ES-I3 (cell line): Measurements from ENCODE around the gene SCAP.

Experiments used
- H3K36me3 ChIP-seq: 2 replicates; pipeline ENCODE4 v1.6.1; 2013; ENCODE audit warnings: mild to moderate bottlenecking, low read length, control low read depth, moderate library complexity; ENCODE audit not compliant: insufficient read depth
- H3K4me1 ChIP-seq: 2 replicates; pipeline ENCODE4 v1.6.1; 2013; ENCODE audit warnings: mild to moderate bottlenecking, control low read depth, low read length; ENCODE audit not compliant: insufficient read depth
- H3K9ac ChIP-seq: 2 replicates; pipeline ENCODE4 v1.6.1; 2013; ENCODE audit warnings: low read depth, mild to moderate bottlenecking, low read length, moderate library complexity
- H3K9me3 ChIP-seq: 2 replicates; pipeline ENCODE4 v1.6.1; 2013; ENCODE audit warnings: mild to moderate bottlenecking, low read length, moderate library complexity; ENCODE audit not compliant: control insufficient read depth, insufficient read depth

SCAP gene

DNA sequence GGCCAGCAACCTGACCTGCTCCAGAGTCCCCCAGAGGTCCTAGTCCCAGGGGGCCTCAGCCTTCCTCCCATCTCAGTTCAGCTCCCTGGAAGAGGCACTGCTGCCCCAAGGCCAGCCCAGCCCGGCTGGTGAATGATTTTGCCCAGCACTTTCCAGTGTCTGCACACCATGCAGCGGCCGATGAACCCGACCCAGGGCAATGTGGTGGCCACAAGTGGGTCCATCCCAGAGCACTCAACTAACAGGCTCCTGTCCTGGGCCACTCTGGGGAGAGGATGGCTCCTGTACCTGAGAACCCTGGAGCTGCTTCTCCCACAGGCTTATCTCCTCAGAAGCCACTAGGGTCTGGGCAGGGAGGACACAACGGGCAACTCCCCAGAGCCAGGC, 55.7 kb downstream of the SCAP start:
- H3K9me3 ChIP-seq = no peaks in the 10 kb centered on the region
- H3K9ac ChIP-seq = no peak overlapping the region
- H3K4me1 ChIP-seq = 0 out of 2 replicates have a peak, but pooled peaks cover 3% of the 10 kb centered on the region
- H3K36me3 ChIP-seq = no peaks in the 10 kb centered on the region; the same call in 1 of the 2 replicates

DNA sequence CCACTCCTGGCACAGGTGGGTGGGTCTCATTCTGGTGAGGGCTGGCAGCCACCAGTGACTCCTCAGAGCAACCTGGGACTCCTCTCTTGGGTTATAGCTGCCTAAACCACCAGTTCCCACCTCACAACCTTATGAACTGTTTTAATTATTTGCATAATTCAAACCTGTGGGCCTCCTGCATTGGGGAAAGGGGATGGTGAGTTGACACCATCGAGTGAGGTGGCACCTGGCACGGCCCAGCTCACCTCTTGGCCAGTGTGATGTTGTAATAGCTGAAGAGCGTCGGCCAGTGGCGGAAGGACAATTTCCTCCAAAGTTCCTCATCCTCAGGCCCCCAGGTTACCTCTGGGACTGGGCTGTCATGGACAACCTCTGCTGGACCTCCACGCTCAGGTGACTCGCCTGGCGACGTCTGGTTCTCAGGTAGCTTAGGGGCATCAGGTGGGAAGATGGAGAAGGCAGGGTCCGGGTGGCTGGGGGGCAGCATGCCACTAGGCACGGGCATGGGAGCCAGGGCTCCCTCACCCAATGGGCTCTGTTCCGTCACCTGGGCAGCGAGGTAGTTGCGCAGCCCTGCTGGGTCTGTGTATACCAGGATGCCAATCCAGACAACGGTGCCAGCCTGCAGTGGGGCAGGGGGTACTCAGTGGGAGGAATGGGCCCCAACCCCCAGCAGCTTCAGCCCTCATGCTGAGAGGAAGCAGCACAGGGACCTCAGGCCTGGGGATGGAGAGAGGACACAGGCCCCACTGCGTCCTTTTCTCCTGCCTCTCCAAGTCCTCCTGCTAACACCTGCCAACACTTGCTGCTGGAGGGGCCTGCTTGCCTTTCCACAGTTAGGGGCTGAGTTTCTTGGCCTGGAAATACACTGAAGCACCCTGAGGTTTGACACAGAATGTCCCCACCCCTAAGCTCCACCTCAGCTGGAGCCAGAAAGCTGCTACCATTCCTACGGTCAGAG, 56.4 kb downstream of the SCAP start:
- H3K4me1 ChIP-seq = 0 out of 2 replicates have a peak, but pooled peaks cover 3% of the 10 kb centered on the region
- no peaks in the 10 kb centered on the region for H3K9me3 ChIP-seq
- no peaks in the 10 kb centered on the region; the same call in 1 of the 2 replicates for H3K36me3 ChIP-seq
- no peak overlapping the region for H3K9ac ChIP-seq

DNA sequence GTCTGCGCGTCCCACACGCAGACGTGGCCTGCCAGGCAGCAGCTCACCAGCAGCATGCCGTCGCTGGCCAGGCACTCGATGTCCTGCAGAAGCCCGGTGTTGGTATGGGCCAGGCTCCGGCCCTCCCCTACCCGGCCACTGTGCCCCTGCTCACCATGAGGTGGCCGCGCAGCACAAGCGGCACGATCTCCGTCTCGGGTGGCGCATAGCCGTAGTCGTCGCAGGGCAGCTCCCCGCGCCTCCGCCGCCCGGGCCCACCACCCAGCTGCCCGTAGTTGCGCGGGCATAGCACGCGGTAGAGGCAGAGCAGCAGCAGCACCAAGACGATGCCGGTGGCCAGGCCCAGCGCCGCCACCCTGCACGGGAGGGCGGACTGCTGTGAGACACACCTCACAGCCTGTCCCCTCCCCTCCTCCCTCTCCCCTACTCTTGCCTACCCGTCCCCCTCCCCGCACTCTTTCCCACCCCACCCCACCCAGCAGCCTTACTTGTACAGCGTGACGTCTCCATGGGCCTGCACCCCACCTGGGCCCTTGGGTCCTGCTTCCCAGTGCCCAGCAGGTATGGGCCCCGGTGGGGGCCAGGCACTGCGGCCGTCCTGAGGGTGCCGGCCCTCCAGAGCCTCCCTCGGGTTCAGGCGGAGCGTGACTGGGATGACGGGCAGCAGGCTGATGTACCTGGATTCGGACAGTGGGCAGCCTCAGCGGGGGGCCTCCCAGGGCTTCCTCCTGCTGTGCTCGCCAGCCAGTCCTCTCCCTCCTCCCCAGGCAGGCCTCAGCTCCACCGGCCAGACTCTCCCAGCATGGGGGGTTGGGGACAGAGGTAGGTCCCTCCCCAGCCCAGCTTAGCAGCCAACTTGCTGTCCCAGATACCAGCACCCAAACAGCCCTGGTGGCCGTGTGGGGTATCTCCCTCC, 57.3 kb downstream of the SCAP start:
- H3K4me1 ChIP-seq = 0 out of 2 replicates have a peak, but pooled peaks cover 3% of the 10 kb centered on the region
- no peak overlapping the region for H3K9ac ChIP-seq
- peaks cover 6% of the 10 kb centered on the region for H3K36me3 ChIP-seq
- no peaks in the 10 kb centered on the region for H3K9me3 ChIP-seq

DNA sequence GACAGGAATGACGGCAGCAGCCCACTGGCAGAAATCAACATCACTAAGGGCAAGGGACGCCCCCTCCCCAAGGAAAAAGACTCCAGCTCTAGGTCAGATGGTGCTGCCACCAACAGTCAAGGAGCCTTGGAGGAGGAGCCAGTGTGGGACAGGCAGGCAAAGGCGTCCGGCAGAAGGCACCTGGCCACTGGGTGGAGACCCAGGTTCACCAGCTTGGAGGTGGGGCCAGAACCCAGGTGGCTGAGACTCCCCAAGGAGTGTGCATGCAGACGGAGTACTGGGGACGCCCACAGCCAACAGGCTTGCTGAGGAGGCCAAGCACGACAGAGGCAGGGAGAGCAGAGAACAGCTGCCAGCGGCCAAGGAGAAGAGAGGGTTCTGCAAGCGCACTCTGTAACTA, 59.7 kb downstream of the SCAP start:
- Histone ChIP-seq H3K36me3 (peaks cover 6% of the 10 kb centered on the region), H3K9ac (no peak overlapping the region), H3K9me3 (no peaks in the 10 kb centered on the region), H3K4me1 (no peaks in the 10 kb centered on the region)

DNA sequence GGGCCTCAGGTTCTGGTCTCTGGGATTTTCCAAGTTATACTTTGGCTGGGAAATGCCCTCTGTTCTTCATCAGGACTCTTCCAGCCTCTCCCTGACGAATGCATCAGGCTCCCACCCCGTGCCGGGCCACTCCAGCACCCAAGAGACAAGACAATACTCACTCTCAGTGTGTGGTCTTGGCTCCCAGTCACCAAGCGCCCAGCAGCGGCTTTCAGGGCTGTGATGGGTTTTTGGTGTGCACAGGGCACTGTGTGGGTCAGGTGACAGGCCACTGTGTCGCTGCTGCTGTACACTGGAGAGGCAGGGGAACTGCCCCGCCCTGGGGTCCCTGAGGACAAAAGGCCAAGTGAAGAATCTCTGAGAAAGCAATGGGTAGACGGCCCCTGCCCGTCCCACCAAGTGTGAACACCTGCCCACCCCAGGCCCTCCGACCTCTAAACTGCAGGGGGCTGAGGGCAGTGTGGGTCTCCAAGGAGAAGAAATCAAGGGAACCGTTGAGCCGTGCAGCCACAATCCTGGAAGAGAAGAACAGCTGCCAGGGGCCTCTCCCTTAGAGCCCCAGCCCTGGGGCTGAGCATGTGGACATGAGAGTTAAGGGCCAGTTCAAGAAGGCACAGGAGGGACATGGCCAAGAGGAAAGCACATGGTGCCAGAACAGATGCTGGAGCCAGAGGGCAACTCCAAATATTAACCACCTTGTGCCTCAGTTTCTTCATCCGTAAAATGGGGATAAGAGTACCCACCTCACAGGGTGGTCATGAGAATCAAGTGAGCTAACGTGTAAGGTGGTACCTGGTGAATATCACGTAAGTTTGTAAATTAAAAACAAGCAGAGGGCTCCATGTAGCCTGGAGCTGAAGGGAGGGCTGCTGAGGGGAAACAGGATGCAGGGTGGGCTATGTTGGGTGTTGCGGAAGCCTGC, 60.8 kb downstream of the SCAP start:
- peaks cover 6% of the 10 kb centered on the region for H3K36me3 ChIP-seq
- no peaks in the 10 kb centered on the region for H3K9me3 ChIP-seq
- no peaks in the 10 kb centered on the region for H3K4me1 ChIP-seq
- H3K9ac ChIP-seq = no peak overlapping the region

DNA sequence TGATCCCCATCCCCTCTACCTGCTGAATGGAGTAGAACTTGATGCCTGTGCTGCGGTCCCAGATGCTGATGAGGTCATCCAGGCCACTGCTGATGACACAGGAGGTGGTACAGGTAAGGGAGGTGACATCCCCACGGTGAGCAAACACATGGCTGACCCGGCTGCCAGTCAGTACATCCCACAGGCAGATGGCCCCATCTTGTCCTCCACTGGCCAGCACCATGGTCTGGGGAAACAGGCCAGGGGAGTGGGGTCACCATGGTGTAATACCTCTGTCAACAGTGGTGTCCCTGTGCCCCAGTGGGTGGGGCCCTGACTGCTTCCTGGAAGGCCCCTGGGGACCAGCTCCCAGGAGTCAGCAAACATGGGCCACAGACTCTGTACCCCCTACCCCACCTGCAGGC, 61.6 kb downstream of the SCAP start:
- Histone ChIP-seq H3K9ac (no peak overlapping the region), H3K36me3 (peaks cover 6% of the 10 kb centered on the region), H3K4me1 (no peaks in the 10 kb centered on the region), H3K9me3 (no peaks in the 10 kb centered on the region)

DNA sequence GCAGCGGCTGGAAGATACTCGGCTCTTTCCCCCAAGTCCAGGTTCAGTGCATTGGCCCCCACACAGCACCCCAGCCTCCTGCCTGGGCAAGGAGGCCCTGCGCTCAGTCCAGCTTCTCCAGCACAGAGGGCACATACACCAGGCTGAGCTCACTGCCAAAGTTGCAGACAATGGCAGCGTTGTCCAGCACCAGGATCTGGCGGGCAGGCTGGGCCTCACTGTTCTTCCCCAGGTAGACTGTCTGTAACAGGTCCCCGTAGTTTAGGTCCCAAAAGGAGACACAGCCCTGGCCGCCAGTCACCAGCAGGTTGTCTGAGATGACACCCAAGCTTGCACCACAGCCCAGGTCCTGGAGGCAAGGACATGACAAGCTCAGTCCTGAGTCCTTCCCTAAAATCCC, 62.0 kb downstream of the SCAP start:
- H3K4me1 ChIP-seq = no peaks in the 10 kb centered on the region
- no peak overlapping the region for H3K9ac ChIP-seq
- peaks cover 6% of the 10 kb centered on the region for H3K36me3 ChIP-seq

DNA sequence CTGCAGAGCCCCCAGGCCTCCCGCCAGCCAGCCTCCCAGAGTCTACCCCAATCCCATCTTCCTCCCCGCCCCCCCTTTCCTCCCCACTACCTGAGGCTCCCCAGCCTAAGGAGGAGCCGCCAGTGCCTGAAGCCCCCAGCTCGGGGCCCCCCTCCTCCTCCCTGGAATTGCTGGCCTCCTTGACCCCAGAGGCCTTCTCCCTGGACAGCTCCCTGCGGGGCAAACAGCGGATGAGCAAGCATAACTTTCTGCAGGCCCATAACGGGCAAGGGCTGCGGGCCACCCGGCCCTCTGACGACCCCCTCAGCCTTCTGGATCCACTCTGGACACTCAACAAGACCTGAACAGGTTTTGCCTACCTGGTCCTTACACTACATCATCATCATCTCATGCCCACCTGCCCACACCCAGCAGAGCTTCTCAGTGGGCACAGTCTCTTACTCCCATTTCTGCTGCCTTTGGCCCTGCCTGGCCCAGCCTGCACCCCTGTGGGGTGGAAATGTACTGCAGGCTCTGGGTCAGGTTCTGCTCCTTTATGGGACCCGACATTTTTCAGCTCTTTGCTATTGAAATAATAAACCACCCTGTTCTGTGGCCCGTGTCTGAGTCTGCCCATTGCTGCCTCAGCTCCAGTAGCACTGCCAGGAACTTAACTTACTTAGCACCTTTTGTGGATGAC, 62.8 kb downstream of the SCAP start:
- H3K36me3 ChIP-seq = peaks cover 6% of the 10 kb centered on the region
- H3K4me1 ChIP-seq = no peaks in the 10 kb centered on the region
- no peaks in the 10 kb centered on the region for H3K9me3 ChIP-seq
- no peak overlapping the region for H3K9ac ChIP-seq

More for the DNA sequence above, 62.0 kb downstream of the SCAP start:
- H3K9me3 ChIP-seq = no peaks in the 10 kb centered on the region

DNA sequence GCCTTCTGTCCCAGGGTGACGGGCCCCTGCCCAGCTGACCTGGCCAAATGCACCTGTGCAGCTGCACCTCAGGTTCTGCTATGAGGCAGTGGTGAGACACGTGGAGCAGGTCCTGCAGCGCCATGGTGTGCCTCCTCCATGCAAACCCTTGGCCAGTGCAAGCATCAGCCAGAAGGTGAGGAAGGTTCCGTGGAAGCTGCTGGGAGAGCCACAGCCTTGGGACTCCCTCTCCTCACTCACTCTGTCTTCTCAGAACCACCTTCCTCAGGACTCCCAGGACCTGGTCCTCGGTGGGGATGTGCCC, 63.3 kb downstream of the SCAP start:
- H3K9ac ChIP-seq = no peak overlapping the region
- H3K9me3 ChIP-seq = no peaks in the 10 kb centered on the region
- H3K36me3 ChIP-seq = peaks cover 6% of the 10 kb centered on the region

DNA sequence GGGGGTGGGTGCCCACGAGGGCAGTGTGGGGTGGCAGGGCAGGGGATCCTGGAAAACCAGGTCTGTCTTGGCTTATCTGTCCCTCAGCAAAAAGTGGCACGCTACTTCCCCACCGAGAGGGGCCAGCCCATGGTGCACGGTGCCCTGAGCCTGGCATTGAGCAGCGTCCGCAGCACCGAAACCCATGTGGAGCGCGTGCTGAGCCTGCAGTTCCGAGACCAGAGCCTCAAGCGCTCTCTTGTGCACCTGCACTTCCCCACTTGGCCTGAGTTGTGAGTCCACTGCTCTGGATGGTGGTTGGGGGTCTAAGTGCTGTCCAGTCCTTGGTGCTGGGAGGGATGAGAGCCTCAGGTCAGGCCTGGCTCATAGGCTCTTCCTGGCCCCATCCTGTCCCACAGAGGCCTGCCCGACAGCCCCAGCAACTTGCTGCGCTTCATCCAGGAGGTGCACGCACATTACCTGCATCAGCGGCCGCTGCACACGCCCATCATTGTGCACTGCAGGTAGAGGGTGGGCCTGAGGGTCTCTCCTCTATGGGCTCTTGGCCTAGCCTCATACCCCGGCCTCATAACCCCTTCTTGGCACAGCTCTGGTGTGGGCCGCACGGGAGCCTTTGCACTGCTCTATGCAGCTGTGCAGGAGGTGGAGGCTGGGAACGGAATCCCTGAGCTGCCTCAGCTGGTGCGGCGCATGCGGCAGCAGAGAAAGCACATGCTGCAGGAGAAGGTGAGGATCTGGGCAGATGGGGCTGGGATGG, 63.9 kb downstream of the SCAP start:
- peaks cover 6% of the 10 kb centered on the region for H3K36me3 ChIP-seq

More for the DNA sequence above, 63.3 kb downstream of the SCAP start:
- H3K4me1 ChIP-seq = no peaks in the 10 kb centered on the region

DNA sequence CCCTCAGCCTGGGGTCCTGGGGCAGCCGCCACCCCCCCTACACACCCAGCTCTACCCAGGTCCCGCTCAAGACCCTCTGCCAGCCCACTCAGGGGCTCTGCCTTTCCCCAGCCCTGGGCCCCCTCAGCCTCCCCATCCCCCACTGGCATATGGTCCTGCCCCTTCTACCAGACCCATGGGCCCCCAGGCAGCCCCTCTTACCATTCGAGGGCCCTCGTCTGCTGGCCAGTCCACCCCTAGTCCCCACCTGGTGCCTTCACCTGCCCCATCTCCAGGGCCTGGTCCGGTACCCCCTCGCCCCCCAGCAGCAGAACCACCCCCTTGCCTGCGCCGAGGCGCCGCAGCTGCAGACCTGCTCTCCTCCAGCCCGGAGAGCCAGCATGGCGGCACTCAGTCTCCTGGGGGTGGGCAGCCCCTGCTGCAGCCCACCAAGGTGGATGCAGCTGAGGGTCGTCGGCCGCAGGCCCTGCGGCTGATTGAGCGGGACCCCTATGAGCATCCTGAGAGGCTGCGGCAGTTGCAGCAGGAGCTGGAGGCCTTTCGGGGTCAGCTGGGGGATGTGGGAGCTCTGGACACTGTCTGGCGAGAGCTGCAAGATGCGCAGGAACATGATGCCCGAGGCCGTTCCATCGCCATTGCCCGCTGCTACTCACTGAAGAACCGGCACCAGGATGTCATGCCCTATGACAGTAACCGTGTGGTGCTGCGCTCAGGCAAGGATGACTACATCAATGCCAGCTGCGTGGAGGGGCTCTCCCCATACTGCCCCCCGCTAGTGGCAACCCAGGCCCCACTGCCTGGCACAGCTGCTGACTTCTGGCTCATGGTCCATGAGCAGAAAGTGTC, 64.7 kb downstream of the SCAP start:
- Histone ChIP-seq H3K9ac (no peak overlapping the region), H3K36me3 (peaks cover 6% of the 10 kb centered on the region)

More for the DNA sequence above, 63.9 kb downstream of the SCAP start:
- Histone ChIP-seq H3K9me3 (no peaks in the 10 kb centered on the region), H3K9ac (no peak overlapping the region), H3K4me1 (no peaks in the 10 kb centered on the region)

DNA sequence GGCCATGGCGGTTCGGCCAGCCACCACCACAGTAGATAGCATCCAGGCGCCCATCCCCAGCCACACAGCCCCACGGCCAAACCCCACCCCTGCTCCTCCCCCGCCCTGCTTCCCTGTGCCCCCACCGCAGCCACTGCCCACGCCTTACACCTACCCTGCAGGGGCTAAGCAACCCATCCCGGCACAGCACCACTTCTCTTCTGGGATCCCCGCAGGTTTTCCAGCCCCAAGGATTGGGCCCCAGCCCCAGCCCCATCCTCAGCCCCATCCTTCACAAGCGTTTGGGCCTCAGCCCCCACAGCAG, 65.4 kb downstream of the SCAP start:
- Histone ChIP-seq H3K4me1 (no peaks in the 10 kb centered on the region), H3K9me3 (no peaks in the 10 kb centered on the region), H3K9ac (no peak overlapping the region), H3K36me3 (peaks cover 6% of the 10 kb centered on the region)

More for the DNA sequence above, 64.7 kb downstream of the SCAP start:
- Histone ChIP-seq H3K4me1 (no peaks in the 10 kb centered on the region), H3K9me3 (no peaks in the 10 kb centered on the region)
